GM18502 (cell line): ENCODE measurements around the gene TBC1D14.
"Not testable (repeated sequence)": the region's sequence is repeated elsewhere in the genome, so short reads cannot be mapped to it uniquely, and the experiment has no call there.

Source experiments
- ATAC-seq: cut with Tn5 transposase; IDR thresholded peaks from one replicate; pipeline ENCODE4 v1.9.1; 2021; ENCODE audit warnings: mild to moderate bottlenecking; ENCODE audit not compliant: unreplicated experiment, poor library complexity

The TBC1D14 gene

DNA sequence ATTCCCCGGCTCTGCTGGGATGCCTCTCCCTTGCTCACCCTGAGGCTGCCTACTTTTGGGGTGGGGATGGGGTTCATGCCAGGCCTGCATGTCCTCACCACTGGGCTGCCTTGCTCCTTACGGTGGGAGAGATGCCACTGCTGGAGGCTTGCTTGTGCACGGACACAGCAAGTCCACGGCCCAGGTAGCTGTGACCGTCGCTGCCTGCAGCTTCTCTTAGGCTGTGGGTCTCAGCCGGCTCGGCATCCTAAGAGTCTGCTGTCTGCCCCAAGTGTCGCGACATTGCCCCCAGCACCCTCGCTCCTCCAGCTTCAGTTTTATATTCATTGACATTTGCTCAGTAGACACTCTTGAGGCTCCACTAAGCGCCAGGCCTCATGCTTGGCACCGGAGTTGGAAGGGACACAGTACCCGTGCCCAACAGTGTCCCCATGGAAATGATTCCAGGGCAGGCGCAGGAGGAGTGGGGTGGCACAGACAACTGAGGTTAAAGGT lies 58.3 kb downstream of the TBC1D14 start:
- ATAC-seq: no peak

DNA sequence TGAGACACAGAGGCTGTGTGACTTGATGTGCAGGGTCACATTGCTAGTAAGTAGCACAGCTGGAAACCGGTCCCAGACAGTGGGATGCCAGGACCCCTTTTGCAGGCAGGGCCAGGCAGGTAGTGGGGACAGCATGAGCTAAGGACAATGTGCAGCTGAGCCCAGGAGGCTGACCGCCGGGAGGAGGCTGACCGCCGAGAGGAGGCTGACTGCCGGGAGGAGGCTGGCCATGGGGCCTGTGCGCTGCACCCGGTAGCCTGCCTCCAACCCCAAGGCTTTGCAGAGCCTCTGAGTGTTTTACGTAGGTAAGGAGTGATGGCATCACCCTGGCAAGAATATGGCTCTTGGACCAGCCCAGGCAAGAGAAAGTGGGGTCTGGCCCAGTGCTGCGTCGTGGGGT lies 58.9 kb downstream of the TBC1D14 start:
- ATAC-seq: no peak

DNA sequence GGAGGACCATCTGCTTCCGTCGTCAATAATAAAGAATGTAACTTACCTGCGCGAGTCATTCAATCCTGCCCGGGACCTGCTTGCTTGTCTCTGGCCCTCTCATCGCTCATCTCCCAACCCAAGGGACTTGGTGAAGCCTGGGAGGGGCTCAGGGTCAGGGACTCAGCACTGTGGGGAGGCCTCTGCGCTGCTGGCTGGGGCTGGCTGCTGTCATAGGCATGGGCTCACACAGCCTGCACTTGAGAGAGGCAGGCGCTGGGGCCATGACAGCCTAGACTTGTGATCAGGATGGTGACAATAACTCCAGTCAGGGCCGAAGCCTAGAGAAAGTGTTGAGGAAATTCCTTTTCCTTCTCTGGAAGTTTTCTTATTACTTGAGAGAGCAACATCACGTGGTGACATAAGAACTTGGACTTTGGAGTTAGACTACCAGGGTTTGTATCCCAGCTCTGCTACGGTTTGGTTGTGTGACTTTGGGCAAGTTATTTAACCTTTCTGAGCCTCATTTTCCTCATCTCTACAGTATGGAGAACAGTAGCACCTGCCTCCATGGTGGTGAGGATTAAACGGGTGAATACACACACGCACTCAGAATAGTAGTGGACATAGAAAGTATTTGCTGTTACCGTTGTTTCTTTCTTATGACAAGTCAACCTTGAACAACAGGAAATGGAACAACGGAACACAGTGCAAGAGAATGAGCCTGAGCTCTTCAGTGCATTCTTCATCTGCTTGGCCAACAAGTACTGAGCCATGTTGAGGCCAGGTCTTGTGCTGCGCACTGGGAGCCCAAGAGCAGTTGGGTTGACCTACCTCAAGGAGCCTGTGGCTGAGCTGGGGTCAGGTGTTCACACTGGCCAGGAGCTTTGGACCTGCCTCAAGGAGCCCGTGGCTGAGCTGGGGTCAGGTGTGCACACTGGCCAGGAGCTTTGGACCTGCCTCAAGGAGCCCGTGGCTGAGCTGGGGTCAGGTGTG lies 60.5 kb downstream of the TBC1D14 start:
- peak; percentile 80 for ATAC-seq

- ATAC-seq: no peak
Measured at GRCh38 chr4:6971536-6972374, 62.1 kb downstream of the TBC1D14 start.

- no peak for ATAC-seq
Measured at GRCh38 chr4:6972375-6972650, 62.7 kb downstream of the TBC1D14 start.

DNA sequence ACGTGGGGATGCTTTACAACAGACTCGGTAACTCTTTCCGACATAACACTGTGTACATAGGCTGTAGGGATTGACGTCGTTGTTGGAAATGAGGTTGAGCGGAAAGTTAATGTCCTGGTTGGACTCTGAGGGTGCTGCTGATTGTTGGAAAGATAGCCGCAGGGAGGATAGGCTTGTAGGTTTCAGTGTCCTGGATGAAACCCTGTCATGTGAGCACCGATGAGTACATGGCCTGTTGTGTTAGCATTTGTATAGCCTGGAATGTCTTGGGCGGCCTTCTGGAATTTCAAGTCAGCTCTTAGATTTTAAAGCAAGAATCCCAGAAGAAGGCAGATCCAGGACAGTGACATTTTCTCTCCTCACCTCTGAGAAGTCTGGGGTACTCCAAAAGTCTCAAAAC lies 63.3 kb downstream of the TBC1D14 start:
- no peak for ATAC-seq

DNA sequence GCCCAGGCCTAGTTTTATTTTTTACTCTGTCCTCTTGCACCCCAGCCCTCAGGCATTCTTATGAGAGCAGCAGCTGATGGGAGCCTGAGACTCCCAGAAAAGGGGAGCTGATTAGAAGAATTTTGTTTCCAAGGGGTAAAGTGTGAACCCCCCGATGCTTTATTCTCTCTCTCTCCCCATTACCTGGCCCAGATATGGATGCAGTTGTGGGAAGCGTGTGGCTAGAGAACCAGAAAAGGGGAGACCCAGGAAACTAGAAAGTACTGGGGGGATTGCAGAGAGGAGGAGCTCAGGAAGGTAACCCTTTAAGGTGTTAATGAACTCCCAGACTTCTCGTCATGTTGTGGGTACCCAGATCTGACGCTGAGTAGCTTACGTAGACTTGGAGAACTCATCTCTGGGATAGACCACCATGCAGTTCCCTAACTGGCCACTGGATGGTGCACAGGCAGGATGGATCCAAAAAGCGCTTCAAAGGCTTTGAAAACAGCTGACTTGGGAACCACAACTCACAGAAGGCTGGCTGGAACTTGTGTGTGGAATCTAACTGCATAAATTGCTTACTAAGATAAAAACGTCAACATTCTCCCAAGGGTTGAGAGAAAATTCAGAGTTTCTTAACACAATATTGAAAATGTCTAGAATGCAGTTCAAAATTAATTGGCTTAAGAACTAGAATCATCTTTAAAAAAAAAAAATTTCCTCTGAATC lies 64.7 kb downstream of the TBC1D14 start:
- ATAC-seq: peak; percentile 74

- ATAC-seq: not testable (repeated sequence)
Measured at GRCh38 chr4:6977846-6978245, 68.2 kb downstream of the TBC1D14 start.

- ATAC-seq: no peak
Measured at GRCh38 chr4:6983544-6984142, 74.0 kb downstream of the TBC1D14 start.

DNA sequence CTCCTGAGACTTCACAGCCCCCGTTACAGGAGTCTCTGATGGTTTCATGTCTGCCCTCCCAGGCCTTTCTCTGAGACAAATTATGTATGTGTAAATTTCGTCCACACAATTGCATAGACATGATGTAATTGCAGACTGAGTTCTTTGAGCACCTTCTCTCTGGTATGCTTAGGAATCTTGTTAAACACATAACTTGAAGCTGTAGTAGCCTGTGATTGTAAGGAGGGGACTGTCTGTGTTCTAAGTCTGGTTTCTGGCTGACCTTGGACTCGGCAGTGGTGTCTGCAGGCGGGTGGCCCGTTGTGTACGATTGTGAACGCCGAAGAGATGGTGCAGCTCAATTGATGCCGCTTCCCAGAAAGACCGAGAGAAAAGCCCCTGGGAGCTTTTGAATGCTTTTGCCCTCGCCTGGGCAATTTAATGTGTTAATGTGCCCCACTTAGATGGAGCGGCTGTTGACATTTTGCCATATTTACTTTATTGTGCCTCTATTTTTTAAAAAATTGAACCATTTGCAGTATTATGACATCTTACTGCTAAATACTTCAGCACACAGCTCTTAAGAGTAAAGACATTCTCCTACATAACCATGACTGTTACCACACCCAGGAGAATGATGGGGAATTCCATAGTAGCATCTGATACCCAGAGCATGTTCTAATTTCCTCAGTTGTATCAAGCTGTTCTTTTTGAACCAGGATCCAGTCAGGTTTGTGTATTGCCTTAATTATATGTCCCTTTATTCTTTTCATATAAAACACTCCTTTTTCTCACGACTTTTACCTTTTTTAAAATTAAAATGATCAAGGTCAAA lies 75.2 kb downstream of the TBC1D14 start:
- no peak for ATAC-seq

- ATAC-seq: peak; percentile 27
Measured at GRCh38 chr4:6986072-6986780, 76.6 kb downstream of the TBC1D14 start.

GRCh38 chr4:6986781-6987587 lies 77.4 kb downstream of the TBC1D14 start:
- ATAC-seq: peak; percentile 83

DNA sequence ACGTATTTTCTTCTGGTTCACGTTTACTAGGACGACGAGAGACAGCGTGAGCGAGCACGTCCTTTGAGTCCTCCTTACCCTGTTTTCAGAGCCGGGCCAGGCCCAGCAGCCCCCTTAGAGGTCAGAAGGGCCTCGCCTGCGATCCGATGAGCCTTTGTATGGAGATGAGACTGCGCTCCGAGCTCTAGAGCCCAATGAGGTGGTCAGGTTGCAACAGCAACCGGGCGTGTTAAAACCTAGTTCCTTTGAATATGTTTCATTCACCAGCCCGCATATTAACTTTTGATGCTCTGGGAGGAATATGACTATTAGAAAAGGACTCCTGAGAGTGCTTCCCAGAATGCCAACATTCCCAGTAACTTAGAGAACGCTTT lies 77.9 kb downstream of the TBC1D14 start:
- ATAC-seq: no peak

- ATAC-seq: no peak
Measured at GRCh38 chr4:6988016-6988715, 78.5 kb downstream of the TBC1D14 start.

DNA sequence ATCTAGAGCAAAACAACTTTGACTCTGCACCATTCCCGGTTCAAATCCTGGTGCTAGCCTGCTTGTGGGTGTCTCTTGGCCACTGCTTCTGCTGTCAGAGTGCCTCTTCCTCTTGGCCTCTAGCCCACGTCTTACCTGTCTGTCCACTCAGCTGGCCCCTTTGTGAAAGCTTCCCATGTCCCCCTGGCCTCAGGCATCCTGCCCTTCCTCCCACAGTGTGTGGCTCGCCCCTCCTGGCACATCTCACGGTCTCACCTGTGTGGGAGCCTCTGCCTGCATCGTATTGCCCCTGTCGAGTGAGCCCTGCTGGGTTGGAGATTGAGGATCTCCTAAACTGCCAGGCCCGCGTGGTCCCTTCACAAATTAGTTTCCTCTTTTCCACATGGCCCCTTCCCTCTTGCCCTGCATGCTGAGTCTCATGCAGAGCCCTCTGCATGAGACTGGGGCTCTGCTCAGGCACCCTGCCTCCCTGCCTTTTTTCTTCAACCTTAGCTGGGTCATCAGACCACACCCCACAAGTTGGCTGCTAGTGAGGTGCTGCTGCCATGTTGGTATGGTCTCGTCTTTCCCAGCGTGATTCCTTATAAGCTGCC lies 79.8 kb downstream of the TBC1D14 start:
- no peak for ATAC-seq

DNA sequence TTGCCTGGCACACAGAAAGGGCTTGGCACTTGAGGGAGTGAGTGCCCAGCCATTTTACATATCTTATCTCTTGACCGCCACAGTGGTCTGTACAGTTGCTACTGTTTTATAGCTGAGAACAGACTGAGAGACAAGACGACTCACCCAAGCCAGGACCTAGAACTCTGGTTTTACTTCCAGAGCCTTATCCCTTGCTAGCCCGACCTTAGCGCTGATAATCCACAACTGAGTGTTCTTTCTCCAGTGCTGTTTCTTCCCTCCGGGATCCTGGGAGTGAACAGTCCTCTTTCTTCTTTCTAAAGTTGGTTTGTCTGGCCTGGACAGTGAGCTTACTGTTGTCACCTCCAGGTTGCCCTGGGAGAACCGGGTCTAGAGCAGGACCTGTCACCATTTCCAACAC lies 81.0 kb downstream of the TBC1D14 start:
- ATAC-seq: no peak

GRCh38 chr4:6991249-6991648 lies 81.6 kb downstream of the TBC1D14 start:
- ATAC-seq: no peak
